ENCODE data around the gene FADS1.

FADS1 gene

DNA sequence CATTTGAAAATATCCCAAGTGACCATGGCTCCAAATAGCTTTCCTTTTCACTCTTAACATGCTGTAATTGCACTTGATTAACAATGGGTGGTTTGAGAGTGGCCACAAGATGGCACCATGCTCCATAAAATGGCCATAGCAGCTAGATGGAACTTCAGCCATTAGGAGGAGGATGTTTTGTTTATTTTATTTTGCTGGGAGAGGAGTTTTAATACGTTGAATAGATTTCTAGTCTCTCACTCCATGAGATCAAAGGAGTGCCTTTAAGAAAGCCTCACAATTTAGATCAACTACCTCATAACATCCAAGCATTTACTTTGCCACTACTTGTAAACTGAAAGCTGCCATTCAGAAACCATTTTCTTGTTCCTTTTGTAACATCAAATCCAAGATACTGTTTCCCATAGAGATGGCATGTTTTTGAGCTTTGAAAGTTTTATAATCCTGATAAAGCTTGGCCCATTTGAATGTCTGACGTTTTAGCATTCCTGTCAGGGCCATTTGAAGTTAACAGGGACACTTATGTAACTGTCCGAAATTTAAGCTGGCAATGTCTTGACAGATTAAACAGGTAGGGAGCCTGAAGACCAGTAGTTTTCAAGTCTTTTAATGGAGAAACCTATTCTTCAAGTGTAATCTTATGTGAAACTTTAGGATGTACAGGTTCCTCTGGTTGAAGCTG lies 19.4 kb downstream of the FADS1 start:
- peak in 47 of 56 donors; percentile 9 to 90 (median 54) for DNase-seq

DNA sequence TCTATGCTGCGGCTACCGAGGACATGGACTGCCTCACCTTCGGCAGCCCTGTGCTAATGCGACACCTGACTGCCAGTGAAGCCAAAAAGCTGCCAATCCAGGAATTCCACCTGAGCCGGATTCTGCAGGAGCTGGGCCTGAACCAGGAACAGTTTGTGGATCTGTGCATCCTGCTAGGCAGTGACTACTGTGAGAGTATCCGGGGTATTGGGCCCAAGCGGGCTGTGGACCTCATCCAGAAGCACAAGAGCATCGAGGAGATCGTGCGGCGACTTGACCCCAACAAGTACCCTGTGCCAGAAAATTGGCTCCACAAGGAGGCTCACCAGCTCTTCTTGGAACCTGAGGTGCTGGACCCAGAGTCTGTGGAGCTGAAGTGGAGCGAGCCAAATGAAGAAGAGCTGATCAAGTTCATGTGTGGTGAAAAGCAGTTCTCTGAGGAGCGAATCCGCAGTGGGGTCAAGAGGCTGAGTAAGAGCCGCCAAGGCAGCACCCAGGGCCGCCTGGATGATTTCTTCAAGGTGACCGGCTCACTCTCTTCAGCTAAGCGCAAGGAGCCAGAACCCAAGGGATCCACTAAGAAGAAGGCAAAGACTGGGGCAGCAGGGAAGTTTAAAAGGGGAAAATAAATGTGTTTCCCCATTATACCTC lies 20.8 kb downstream of the FADS1 start:
- DNase-seq: no peak

DNA sequence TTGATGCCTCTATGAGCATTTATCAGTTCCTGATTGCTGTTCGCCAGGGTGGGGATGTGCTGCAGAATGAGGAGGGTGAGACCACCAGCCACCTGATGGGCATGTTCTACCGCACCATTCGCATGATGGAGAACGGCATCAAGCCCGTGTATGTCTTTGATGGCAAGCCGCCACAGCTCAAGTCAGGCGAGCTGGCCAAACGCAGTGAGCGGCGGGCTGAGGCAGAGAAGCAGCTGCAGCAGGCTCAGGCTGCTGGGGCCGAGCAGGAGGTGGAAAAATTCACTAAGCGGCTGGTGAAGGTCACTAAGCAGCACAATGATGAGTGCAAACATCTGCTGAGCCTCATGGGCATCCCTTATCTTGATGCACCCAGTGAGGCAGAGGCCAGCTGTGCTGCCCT lies 21.3 kb downstream of the FADS1 start:
- DNase-seq: no peak

DNA sequence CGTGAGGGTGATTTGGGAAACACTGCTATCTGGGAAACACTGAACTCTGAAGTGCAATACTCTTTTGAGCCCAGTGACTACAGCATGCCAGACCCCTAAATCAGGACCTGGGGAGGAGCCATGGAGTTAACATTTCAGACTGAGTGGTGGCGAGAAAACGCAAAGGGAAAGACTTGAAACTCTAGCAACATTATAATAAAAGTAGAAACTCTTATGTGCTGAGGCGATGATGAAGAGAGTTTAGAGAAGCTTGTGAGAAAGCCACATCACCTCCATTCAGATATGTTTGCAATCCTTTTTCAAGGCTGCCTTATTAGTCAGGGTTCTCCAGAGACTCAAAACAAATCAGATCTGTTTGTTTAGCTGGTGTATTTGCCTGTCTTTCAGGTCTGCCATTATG lies 22.2 kb downstream of the FADS1 start:
- no peak for DNase-seq

DNA sequence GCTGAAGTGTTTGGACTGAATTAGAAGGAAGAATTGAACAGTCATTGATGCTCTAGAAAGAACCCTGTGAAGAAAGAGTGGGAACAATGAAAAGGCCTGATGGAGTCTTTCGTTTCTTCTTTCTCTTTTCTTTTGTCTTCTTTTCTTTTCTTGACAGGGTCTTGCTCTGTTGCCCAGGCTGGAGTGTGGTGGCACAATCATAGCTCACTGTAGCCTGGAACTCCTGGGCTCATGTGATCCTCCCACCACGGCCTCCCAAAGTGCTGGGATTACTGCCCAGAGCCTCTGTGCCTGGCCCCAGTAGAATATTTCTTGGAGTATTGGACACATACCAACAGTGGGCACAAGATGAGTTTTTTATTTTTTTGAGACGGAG lies 23.0 kb downstream of the FADS1 start:
- no peak for DNase-seq

DNA sequence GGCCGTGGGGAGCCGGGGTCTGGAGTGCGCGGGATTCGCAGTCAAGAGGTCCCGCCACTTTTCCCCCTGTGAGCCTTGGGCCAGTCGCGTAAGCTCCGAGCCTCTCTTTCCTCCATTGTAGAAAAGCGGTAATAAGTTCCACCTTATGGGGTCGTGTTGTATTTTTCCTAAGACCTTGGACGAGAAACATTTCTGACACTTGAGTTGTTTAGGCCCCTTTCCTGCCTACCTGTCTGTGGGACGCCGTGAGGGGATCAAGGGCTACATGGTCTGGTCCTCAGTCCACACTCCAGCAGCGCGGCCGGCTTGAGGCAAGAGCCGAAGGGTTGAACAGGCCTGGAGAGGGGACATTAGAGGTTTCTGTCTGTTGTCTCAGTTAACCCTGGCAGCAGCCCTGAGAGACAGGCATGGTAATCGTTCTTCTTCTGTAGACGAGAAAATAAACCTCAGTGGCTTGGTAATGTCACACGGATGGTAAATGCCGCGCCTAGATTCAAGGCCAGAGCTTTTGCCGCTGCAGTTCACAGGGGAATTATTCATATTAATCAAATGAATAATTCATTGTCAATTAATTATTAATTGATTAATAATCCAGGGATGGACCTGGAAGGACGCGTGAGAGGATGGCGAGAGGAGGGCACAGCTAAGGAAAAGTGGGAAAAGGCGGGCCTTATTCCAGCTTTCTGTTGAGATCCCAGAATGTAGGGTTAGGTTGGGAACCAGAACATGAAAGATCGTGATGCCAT lies 23.5 kb downstream of the FADS1 start:
- no peak for DNase-seq

DNA sequence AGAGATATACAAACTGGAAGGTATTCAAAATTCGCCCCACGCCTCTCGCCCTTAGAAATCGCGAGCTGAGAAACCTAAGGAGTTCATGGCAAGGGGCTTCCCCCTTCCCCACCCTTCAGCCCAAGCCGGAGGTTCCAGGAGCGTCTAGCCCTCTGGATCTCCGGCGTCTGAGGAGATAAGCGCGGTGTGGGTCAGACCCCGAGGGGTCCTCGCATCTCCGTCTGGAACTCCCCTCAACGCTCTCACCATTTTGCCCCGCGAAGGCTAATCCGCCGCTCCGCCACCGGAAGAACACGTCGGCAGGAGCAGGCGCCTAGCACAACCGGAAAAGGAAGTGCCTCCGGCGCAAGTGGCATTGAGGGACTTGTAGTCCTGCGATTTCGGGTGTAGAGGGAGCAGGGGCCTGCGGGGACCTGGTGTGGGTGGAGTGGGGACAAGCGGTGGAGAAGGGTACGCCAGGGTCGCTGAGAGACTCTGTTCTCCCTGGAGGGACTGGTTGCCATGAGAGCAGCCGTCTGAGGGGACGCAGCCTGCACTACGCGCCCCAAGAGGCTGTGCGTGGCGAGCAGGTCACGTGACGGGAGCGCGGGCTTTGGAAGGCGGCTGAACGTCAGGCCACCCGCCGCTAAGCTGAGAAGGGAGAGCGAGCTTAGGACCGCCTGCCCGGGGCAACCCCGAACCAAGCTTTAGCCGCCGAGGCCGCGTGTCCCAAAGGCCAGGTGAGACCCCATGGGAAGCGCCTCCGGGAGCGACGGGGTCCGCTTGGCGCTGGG lies 24.3 kb downstream of the FADS1 start, which contains the start of the genes FEN1 and TMEM258:
Gene FEN1, plus strand, starts transcription at position 602 of the 773 bp plus-strand sequence. CDS start 2,451 bp downstream, outside the sequence.
Gene TMEM258, minus strand, starts transcription at position 290 of the 773 bp plus-strand sequence. Its CDS starts 41 bp downstream, at position 249.
- DNase-seq: peak; percentile 70 to 100 (median 94)

DNA sequence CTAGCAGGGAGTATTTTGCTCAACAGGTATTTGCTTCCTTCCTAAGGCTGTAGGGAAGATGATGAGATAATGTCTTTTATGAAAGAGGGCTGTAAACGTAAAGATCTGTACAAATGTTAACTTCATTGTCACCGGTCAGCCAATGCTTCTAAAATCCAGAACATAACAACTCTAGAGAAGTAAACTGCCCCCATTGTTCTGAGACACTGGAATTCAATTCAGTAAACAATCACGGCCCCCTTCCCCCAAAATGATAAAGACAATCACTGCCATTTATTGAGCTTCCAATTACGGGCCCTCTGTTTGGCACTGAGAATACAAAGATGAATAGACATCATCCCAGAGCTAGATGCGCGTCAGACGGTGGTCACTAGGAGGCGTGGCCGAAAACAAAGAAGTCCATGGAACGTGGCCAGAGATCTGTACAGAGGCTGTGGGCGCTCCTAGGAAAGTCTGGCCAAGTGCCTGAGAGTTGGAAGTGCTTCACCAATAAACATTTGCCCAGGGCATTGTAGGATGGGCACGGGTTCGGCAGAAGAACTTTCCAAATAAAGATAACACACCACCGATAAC lies 25.0 kb downstream of the FADS1 start:
- DNase-seq: peak in 54 of 56 donors; percentile 28 to 95 (median 82)

DNA sequence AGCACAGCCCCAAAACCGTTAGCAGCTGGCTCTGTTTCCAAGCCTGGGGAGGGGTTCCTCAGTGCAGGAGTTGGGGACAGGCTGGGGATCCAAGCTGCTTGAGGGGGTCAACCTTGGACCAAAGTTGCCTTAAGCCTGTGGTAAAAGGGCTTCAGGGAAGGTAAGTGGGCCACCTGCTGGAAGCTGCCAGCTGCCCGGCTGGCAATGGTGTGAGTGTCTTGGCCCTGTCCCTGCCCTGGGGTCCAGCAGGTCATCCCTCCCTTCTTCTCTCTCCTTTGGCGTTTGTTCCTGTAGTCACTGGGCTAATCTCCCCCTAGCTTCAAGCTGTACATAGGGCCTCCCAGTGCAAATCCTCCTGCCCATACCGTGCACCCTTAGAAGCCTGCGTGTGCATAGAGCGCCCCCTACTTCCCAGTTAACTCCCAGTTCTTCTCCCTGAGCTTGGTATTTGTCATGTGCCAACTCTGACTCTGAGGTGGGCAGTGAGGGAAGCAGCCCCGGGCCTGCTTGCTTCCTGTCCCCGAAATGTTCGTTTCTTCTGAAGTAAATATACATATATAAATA lies 28.8 kb downstream of the FADS1 start:
- peak in 43 of 56 donors; percentile 5 to 75 (median 51) for DNase-seq

DNA sequence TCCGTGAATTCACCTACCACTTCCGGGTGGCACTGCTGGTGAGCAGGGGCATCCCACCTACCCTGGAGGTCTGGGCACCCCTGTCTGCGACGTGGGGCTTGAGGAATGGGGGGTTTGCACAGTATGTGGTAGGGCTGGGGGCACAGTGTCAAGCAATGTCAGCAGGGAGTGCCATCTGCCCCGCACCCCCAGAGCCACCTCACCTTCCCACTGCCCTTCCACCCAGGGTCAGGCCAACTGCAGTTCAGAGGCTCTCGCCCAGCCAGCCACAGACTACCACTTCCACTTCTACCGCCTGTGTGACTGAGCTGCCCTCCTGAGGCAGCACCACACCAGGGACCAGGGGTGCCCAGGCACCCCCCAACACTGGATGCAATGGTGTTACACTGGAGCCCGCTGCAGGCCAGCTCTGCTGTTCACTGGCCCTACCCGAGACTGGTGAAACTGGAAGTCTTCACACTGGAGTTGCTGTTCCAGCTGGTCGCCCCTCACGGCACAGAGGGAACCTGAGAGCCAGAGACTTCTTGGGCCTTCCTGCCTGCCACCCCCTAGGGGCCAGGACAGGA lies 30.9 kb downstream of the FADS1 start:
- DNase-seq: no peak

DNA sequence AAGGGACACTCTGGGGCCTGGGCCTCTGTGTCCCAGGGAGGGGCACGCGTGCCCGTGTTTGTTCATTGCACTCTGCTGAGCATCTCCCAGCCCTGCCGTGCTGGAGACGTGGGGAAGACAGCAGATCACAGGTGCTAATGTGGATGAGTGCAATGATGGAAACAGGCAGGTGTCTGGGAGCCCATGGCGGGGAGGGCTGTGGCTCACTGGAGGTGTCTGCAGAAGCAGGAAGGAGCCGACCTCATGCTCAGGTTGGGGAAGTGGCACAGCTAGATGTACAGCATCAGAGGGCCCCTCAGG lies 32.3 kb downstream of the FADS1 start:
- DNase-seq: no peak

DNA sequence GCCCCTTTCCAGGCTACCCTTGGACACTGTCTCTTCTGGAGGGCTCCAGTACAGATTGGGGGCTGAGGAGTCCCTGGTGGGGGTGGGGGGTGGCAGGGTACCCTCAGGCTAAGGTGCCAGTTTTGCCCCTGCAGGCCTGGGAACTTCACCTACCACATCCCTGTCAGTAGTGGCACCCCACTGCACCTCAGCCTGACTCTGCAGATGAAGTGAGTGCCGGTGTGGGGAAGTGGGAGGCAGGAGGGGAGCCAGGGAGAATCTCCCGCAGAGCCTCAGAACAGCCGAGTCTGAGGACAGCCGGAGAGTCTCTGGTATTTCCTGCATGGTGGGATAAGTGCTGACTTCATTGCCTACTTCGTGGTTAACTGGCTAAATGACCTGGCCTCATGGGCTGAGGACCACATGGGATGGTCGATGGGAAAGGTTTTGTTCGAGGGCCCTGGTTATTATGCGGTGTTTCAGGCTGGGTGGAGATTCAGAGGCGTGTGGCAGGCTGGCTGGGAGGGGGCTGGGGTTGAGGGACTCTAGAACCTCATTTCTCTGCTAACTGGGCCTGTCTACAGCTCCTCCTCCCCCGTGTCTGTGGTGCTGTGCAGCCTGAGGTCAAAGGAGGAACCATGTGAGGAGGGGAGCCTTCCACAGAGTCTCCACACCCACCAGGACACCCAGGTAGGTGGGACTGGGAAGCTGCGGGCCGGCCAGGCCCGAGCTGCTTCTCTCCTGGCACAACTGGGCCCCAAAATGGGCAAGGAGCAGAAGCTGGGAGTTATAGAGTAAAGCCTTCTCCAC lies 32.9 kb downstream of the FADS1 start:
- no peak for DNase-seq

DNA sequence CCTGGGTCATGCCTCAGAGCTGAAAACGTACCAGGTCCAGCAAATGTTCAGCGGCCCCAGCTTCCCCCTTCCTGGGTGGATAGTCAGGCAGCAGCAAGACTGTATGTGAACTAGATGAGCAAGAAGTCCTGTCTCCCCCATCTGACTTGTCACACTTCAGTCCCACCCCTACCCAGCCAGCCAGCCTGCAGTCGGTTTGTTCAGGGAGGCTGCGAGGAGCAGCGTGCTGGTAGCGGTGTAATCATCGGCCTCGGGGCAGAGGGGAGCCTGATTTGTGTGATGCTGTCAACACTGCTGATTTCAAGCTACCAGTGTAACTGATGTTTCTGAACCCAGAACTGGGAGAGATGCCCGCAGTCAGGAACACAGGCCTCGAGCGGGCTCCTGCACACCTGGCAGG lies 34.0 kb downstream of the FADS1 start:
- DNase-seq: no peak

DNA sequence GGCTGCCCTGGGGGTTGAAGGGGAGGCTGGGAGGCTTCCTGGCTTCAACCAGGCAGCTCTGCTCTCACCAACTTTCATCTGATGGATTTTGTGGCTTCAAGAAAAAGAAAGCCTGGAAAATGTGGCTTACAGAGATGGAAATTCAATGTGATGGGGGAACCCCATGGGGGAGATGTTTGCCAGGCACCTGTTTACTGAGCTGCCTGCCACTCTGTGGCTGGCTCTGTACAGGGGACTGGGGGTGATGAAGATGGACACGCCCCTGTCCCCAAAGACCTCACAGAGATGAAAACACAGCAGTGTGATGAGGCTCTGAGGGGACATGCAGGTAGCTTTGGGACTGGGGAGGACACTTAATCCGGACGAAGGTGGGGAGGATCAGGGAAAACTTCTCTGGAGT lies 34.5 kb downstream of the FADS1 start:
- DNase-seq: no peak

DNA sequence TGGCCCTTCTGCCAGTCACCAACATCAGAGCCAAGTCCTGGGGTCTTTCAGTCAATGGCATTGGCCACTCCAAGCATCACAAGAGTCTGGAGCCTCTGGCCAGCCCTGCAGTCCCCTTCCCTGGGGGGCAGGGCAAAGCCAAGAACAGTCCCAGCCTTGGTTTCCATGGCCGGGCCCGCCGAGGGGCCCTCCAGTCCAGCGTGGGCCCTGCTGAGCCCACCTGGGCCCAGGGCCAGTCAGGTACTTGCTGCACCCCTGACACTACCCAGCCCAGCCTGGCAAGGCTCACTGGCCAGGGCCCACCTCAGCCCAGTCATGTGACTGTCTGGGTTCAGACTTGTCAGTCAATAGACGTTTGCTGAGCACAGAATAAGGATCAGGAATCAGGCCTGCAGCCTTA lies 35.2 kb downstream of the FADS1 start:
- no peak for DNase-seq

DNA sequence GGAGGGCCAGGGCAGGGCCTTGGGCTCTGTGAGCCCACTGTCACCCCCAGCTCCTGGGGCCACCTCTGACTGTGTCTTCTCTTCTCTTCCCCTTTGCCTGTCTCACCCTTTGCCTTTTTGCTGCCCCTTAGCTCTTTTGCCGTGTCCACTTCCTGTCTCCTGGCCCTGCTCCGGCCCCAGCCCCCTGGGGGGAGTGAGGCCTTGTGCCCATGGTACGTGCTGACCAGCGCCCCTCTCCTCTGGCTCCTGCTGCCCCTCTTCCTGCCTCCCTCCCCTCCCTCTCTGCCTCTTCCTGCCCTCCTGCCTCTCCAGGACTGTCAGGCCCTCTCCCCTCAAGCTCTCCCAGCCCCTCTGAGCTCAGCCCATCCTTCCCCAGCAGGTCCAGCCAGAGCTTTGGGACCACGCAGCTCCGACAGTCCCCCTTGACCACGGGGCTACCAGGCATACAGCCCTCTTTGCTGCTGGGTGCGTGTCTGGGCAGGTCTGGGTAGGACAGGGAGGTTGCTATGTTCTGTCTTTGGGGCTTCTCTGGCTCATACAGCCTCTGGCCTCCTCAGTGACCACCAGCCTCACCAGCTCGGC lies 36.1 kb downstream of the FADS1 start:
- no peak for DNase-seq

DNA sequence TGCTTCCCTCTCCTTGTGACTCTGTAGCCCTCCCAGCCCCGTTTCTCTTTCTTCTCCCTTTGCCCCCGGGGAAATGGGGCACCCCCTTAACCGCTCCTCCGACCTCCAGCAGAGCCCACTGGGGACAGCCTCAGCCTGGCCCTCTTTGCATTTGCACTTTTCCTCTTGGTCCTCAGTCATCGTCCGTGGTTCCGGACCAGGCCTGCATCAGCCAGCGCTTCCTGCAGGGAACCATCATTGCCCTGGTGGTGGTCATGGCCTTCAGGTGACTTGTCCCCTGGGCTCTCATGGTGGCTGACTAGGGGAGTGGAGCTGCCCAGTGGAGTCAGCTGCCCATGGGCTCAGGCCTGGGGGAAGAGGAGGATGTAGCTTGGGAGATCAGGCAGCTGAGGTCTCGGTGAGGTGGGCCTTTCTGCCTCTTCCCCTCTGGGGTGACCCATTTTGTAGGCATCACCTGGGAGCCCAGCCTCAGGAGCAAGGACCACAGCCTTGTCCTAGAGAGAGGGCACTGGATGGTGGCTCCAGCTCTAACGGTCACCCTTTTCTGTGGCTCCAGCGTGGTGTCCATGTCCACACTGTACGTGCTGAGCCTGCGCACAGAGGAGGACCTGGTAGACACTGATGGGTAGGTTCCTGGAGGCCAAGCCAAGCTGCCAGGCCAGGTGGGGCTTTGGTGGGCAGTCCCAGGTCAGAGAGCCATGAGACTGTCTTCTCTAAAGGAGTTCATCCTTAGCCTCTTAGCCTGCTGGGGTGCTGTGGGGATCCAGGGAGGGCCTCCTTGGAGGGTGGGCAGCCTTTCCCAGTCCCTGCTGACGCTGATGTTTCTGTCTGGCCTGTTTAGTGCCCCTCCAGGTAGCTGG lies 36.9 kb downstream of the FADS1 start:
- no peak for DNase-seq

DNA sequence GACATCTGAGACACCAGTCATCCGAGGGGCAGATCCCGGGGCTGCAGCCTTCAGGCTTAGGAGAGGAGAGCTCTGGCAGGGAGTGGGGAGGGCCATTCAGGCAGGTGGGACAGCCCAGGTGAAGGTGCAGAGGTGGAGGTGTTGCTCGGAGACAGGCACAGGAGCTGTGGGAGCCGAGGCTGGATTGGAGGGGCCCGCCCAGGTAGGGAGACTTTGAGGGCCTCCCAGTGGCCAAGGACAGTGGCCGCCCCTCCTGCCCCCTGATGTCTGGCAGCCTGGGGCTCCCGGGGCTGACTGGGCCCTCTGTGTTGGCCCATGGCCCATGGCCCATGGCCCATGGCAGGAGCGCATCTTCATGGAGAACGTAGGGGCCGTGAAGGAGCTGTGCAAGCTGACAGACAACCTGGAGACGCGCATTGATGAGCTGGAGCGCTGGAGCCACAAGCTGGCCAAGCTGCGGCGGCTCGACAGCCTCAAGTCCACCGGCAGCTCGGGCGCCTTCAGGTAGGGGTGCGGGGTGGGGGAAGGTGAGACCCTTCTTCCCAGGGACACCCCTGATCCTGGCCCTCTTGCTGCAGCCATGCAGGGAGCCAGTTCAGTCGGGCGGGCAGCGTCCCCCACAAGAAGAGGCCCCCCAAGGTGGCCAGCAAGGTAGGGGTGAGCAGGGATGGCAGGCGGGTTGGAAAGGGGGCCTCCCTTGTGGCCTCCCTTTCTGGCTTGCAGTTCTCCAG lies 37.7 kb downstream of the FADS1 start:
- DNase-seq: no peak
